ENCODE measurements around the gene RTTN.

RTTN gene

GRCh38 chr18:70200286-70200685 lies 5.2 kb downstream of the RTTN start:
- no peak for DNase-seq

- no peak for DNase-seq
Observed at GRCh38 chr18:70197844-70198243, 7.6 kb downstream of the RTTN start.

- no peak for DNase-seq
Observed at GRCh38 chr18:70197026-70197425, 8.5 kb downstream of the RTTN start.

GRCh38 chr18:70195852-70196434 lies 9.5 kb downstream of the RTTN start:
- no peak for DNase-seq

GRCh38 chr18:70195014-70195614 lies 10.4 kb downstream of the RTTN start:
- no peak for DNase-seq

- DNase-seq = no peak
Observed at GRCh38 chr18:70194227-70194890, 11.1 kb downstream of the RTTN start.

GRCh38 chr18:70190529-70190928 lies 15.0 kb downstream of the RTTN start:
- no peak for DNase-seq

- DNase-seq = no peak
Observed at GRCh38 chr18:70188113-70188512, 17.4 kb downstream of the RTTN start.

- no peak for DNase-seq
Observed at GRCh38 chr18:70183441-70183840, 22.0 kb downstream of the RTTN start.

GRCh38 chr18:70182548-70182947 lies 22.9 kb downstream of the RTTN start:
- no peak for DNase-seq

GRCh38 chr18:70181725-70182124 lies 23.8 kb downstream of the RTTN start:
- DNase-seq = no peak

- no peak for DNase-seq
Observed at GRCh38 chr18:70181015-70181414, 24.5 kb downstream of the RTTN start.

GRCh38 chr18:70176537-70176936 lies 28.9 kb downstream of the RTTN start:
- no peak for DNase-seq

GRCh38 chr18:70175216-70175615 lies 30.3 kb downstream of the RTTN start:
- no peak for DNase-seq

GRCh38 chr18:70172225-70172624 lies 33.3 kb downstream of the RTTN start:
- DNase-seq = no peak

GRCh38 chr18:70169747-70170146 lies 35.7 kb downstream of the RTTN start:
- DNase-seq = no peak

- DNase-seq = no peak
Observed at GRCh38 chr18:70166668-70167067, 38.8 kb downstream of the RTTN start.

GRCh38 chr18:70165936-70166335 lies 39.6 kb downstream of the RTTN start:
- DNase-seq = no peak

GRCh38 chr18:70160073-70160678 lies 45.3 kb downstream of the RTTN start:
- DNase-seq = no peak

- DNase-seq = no peak
Observed at GRCh38 chr18:70158992-70159717, 46.3 kb downstream of the RTTN start.

GRCh38 chr18:70156886-70157285 lies 48.6 kb downstream of the RTTN start:
- DNase-seq = no peak

- DNase-seq = no peak
Observed at GRCh38 chr18:70154591-70155194, 50.8 kb downstream of the RTTN start.

- DNase-seq = no peak
Observed at GRCh38 chr18:70151614-70152013, 53.9 kb downstream of the RTTN start.
